IMR-90 (cell line): Measurements from ENCODE around the gene CHST8. TPM values are rescaled to one million over a fixed set of nuclear protein-coding genes. Genes with fewer than 3 reads are reported as not detected.

Experiments used
- ATAC-seq: fragments of 200-7000 bp; cut with Tn5 transposase; 2 replicates; pipeline ENCODE4 v1.9.1; 2020; ENCODE audit warnings: low read depth, mild to moderate bottlenecking, moderate library complexity
- BruUV-seq: library from RNA; stranded (reverse); fragments of 400-500 nt; replicated peaks from 2 replicates; lab custom pipeline; 2021; lab: Mats Ljungman, UMichigan
- CTCF ChIA-PET: fragments of 300-600 bp; formaldehyde crosslinking; extraction: SDS; loops from one replicate; lab custom pipeline; 2021; ENCODE audit warnings: antibody characterized with exemption; lab: Yijun Ruan, JAX
- POLR2A ChIA-PET: fragments of 300-600 bp; sonication (Branson Sonifier 250); formaldehyde crosslinking; loops from one replicate; lab custom pipeline; 2022; ENCODE audit warnings: antibody characterized with exemption; ENCODE audit not compliant: unreplicated experiment; lab: Charles Lee
- DNase-seq: peaks from one replicate; pipeline ENCODE4 v3.0.0; 2013
- H2AFZ ChIP-seq: replicated peaks from 2 replicates; pipeline ENCODE3; 2013; ENCODE audit warnings: low read length, mild to moderate bottlenecking; ENCODE audit not compliant: poor library complexity
- H2AK5ac ChIP-seq: 2 replicates; pipeline ENCODE4 v1.6.1; 2013; ENCODE audit warnings: low read depth, low read length, inconsistent platforms
- H2AK9ac ChIP-seq: replicated peaks from 2 replicates; pipeline ENCODE3; 2013; ENCODE audit warnings: mild to moderate bottlenecking, low read depth, low read length, moderate library complexity; ENCODE audit not compliant: poor library complexity
- H2BK120ac ChIP-seq: 2 replicates; pipeline ENCODE4 v1.6.1; 2013; ENCODE audit warnings: low read depth, low read length, inconsistent platforms
- H2BK15ac ChIP-seq: 3 replicates; pipeline ENCODE4 v1.6.1; 2013; ENCODE audit warnings: low read depth, low read length, inconsistent platforms
- H2BK20ac ChIP-seq: 2 replicates; pipeline ENCODE4 v1.6.1; 2013; ENCODE audit warnings: low read depth, mild to moderate bottlenecking, inconsistent platforms, low read length, moderate library complexity
- H2BK5ac ChIP-seq: 2 replicates; pipeline ENCODE4 v1.6.1; 2013; ENCODE audit warnings: mild to moderate bottlenecking, low read depth, low read length, inconsistent platforms; ENCODE audit not compliant: poor library complexity, severe bottlenecking
- H3K14ac ChIP-seq: replicated peaks from 2 replicates; pipeline ENCODE4 v1.6.1; 2013; ENCODE audit warnings: low read depth, low read length, inconsistent platforms
- H3K18ac ChIP-seq: 2 replicates; pipeline ENCODE4 v1.6.1; 2013; ENCODE audit warnings: low read depth, low read length, control low read depth
- H3K23ac ChIP-seq: 2 replicates; pipeline ENCODE4 v1.6.1; 2013; ENCODE audit warnings: low read depth, low read length, inconsistent platforms
- H3K27ac ChIP-seq: 2 replicates; pipeline ENCODE4 v1.5.1; 2013; ENCODE audit warnings: mild to moderate bottlenecking, control low read depth, low read length; ENCODE audit not compliant: insufficient read depth
- H3K27me3 ChIP-seq: 2 replicates; pipeline ENCODE4 v1.6.1; 2013; ENCODE audit warnings: low read length; ENCODE audit not compliant: control insufficient read depth, insufficient read depth
- H3K36me3 ChIP-seq: 2 replicates; pipeline ENCODE4 v1.6.1; 2013; ENCODE audit warnings: low read length, mixed read lengths; ENCODE audit not compliant: control insufficient read depth, insufficient read depth
- H3K4ac ChIP-seq: 2 replicates; pipeline ENCODE4 v1.6.1; 2013; ENCODE audit warnings: low read depth, low read length, inconsistent platforms
- H3K4me1 ChIP-seq: 2 replicates; pipeline ENCODE4 v1.6.1; 2013; ENCODE audit warnings: low read length, mixed read lengths; ENCODE audit not compliant: control insufficient read depth, insufficient read depth
- H3K4me2 ChIP-seq: 2 replicates; pipeline ENCODE4 v1.6.1; 2013; ENCODE audit warnings: low read depth, mild to moderate bottlenecking, control low read depth, low read length, moderate library complexity
- H3K4me3 ChIP-seq: 2 replicates; pipeline ENCODE4 v1.5.1; 2013; ENCODE audit warnings: low read depth, mild to moderate bottlenecking, control low read depth, low read length, moderate library complexity; ENCODE audit not compliant: insufficient read depth
- H3K56ac ChIP-seq: 2 replicates; pipeline ENCODE4 v1.6.1; 2013; ENCODE audit warnings: low read length, inconsistent platforms; ENCODE audit not compliant: insufficient read depth; ENCODE audit errors: extremely low read depth
- H3K79me1 ChIP-seq, 2 experiments: 2 replicates each; pipeline ENCODE4 v1.6.1; 2013; ENCODE audit warnings: low read length in 2 of 2, inconsistent platforms in 1 of 2, low read depth in 1 of 2
- H3K9ac ChIP-seq: 2 replicates; pipeline ENCODE4 v1.6.1; 2013; ENCODE audit warnings: low read depth, low read length, control low read depth
- H3K9me1 ChIP-seq: 2 replicates; pipeline ENCODE4 v1.6.1; 2013; ENCODE audit warnings: low read length, inconsistent platforms; ENCODE audit not compliant: insufficient read depth
- H3K9me3 ChIP-seq: 2 replicates; pipeline ENCODE4 v1.6.1; 2013; ENCODE audit warnings: low read length; ENCODE audit not compliant: control insufficient read depth, insufficient read depth
- H4K20me1 ChIP-seq: 2 replicates; pipeline ENCODE4 v1.6.1; 2013; ENCODE audit warnings: low read length, inconsistent platforms; ENCODE audit not compliant: insufficient read depth
- H4K5ac ChIP-seq: 2 replicates; pipeline ENCODE4 v1.6.1; 2013; ENCODE audit warnings: mild to moderate bottlenecking, low read depth, low read length, control low read depth
- H4K8ac ChIP-seq, 2 experiments: 2 replicates each; pipeline ENCODE4 v1.6.1; 2013; ENCODE audit warnings: low read depth in 2 of 2, low read length in 2 of 2, control low read depth in 1 of 2, inconsistent platforms in 1 of 2
- H4K91ac ChIP-seq: 2 replicates; pipeline ENCODE4 v1.6.1; 2013; ENCODE audit warnings: low read depth, low read length, inconsistent platforms; ENCODE audit not compliant: insufficient read depth
- BHLHE40 ChIP-seq: fragments of 150-350 bp; IDR thresholded peaks from 2 replicates; pipeline ENCODE4 v1.6.1; 2016; ENCODE audit warnings: mild to moderate bottlenecking, low read depth, low read length
- CEBPB ChIP-seq: IDR thresholded peaks from 2 replicates; pipeline ENCODE4 v1.6.1; 2012; ENCODE audit warnings: low read depth, low read length, improper control_type of control experiment
- CHD1 ChIP-seq: IDR thresholded peaks from 2 replicates; pipeline ENCODE4 v1.6.1; 2012; ENCODE audit warnings: low read depth, low read length, improper control_type of control experiment
- CTCF ChIP-seq: conservative IDR thresholded peaks from 2 replicates; pipeline ENCODE4 v1.5.1; 2012; ENCODE audit warnings: mild to moderate bottlenecking, low read depth, low read length, improper control_type of control experiment
- FOS ChIP-seq: fragments of 150-350 bp; IDR thresholded peaks from 2 replicates; pipeline ENCODE4 v1.6.1; 2016; ENCODE audit warnings: low read depth, low read length
- MAFK ChIP-seq: IDR thresholded peaks from 2 replicates; pipeline ENCODE4 v1.6.1; 2012; ENCODE audit warnings: low read depth, low read length, improper control_type of control experiment
- MAZ ChIP-seq: IDR thresholded peaks from 2 replicates; pipeline ENCODE4 v1.6.1; 2012; ENCODE audit warnings: low read depth, mild to moderate bottlenecking, low read length, improper control_type of control experiment, moderate library complexity, borderline replicate concordance
- MXI1 ChIP-seq: IDR thresholded peaks from 2 replicates; pipeline ENCODE4 v1.6.1; 2012; ENCODE audit warnings: low read depth, mild to moderate bottlenecking, low read length, moderate library complexity, borderline replicate concordance
- NFE2L2 ChIP-seq: fragments of 150-350 bp; IDR thresholded peaks from 2 replicates; pipeline ENCODE4 v1.6.1; 2016; ENCODE audit warnings: low read depth, mild to moderate bottlenecking, low read length
- POLR2A ChIP-seq: IDR thresholded peaks from 2 replicates; pipeline ENCODE4 v1.6.1; 2012; ENCODE audit warnings: mild to moderate bottlenecking, low read depth, low read length
- RAD21 ChIP-seq: IDR thresholded peaks from 2 replicates; pipeline ENCODE4 v1.6.1; 2012; ENCODE audit warnings: low read length, improper control_type of control experiment
- RCOR1 ChIP-seq: IDR thresholded peaks from 2 replicates; pipeline ENCODE4 v1.6.1; 2012; ENCODE audit warnings: mild to moderate bottlenecking, low read length, improper control_type of control experiment; ENCODE audit not compliant: insufficient replicate concordance
- RFX5 ChIP-seq: IDR thresholded peaks from 2 replicates; pipeline ENCODE4 v1.8.0; 2012; ENCODE audit warnings: low read depth, mild to moderate bottlenecking, low read length, moderate library complexity
- SMC3 ChIP-seq: fragments of 150-350 bp; IDR thresholded peaks from 2 replicates; pipeline ENCODE4 v1.6.1; 2016; ENCODE audit warnings: low read depth, mild to moderate bottlenecking, antibody characterized with exemption, low read length, moderate library complexity
- whole genome bisulfite sequencing, 2 experiments: methylation state at CpG; one replicate each; pipeline versions ENCODE4 v1.1.5 to v1.1.7; 2013; ENCODE audit warnings: missing lambda C conversion rate in 2 of 2; ENCODE audit not compliant: insufficient read length in 1 of 2; ENCODE audit errors: extremely low coverage in 2 of 2; 5-methylcytosine and 5-hydroxymethylcytosine counted together
- dilution Hi-C: fragments of 300-500 bp; cut with HindIII; formaldehyde crosslinking; loops from one replicate; pipeline ENCODE4 v1.14.3; 2018; ENCODE audit warnings: low sequenced_read_pairs; ENCODE audit not compliant: unreplicated experiment
- in situ Hi-C: fragments of 300-500 bp; cut with MboI; formaldehyde crosslinking; loops from 3 replicates; pipeline ENCODE4 v1.14.3; 2019; ENCODE audit warnings: low sequenced_read_pairs, inconsistent platforms, mixed read lengths
- intact Hi-C: fragments of 100-400 bp; cut with micrococcal nuclease; formaldehyde crosslinking; loops from 2 replicates; pipeline ENCODE4 v1.10.0; 2022
- polyA plus RNA-seq, 3 experiments: library from polyadenylated mRNA; depleted of rRNA; stranded (reverse); fragments of >200 nt; gene quantifications; 2 replicates each; pipeline ENCODE4 v1.2.3, GENCODE V29; 2012; ENCODE audit warnings: low replicate concordance in 1 of 3
- total RNA-seq: library from RNA; depleted of rRNA; stranded (reverse); fragments of >200 nt; gene quantifications from 2 replicates; pipeline ENCODE4 v1.2.3, GENCODE V29; 2012
- TF ChIP-seq, protein P1 (sequence below): fragments of 150-350 bp; IDR thresholded peaks from 2 replicates; pipeline ENCODE4 v1.6.1; 2016; ENCODE audit warnings: low read depth, mild to moderate bottlenecking, low read length, moderate library complexity, borderline replicate concordance
- TF ChIP-seq, protein P2 (sequence below): fragments of 150-350 bp; IDR thresholded peaks from 2 replicates; pipeline ENCODE4 v1.6.1; 2017; ENCODE audit warnings: mild to moderate bottlenecking, antibody characterized with exemption, low read length, low read depth

Gene CHST8
- total and polyA plus RNA-seq, 2 of the 4 experiments (the other 2 are of a cell fraction), result not detected

DNA sequence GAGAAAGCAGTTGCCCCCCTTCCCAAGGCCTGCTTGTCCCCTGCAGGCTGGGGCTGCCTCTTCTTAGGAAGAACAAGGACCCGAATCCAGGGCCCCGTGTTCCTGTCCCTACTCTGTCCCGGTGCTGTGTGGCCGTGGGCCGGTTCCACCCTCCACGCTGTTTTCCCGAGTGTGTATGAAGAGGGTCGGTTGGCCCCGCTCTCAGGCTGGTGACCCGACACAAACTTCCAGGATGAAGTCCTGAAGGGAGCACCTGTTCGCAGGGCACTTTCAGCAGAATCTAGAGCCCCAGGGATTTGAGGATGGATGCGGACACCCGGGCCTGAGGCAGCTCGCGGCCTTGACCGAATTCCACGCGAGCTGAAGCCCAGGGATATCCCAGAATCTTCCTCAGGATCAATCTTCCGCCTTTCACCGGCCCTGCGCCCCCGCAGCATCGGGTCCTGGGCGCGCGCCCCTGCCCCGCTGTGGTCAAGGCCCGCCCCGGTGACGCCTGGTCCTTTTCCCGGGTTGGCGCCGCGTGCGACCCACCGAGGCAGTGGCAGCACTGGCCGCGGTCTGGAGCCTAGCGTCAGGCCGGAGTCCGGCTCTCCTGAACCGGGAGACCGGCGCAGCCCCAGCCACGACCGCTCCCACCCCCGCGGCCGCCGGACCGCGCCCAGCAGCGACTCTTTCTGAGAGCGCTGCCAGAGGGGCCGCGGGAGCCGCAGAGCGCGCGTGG, 528 bp upstream of the CHST8 start:
- intact Hi-C loops (no loop called here), in situ Hi-C loops (no loop called here), dilution Hi-C loops (no loop called here)
- no peak overlapping the region for H3K23ac ChIP-seq
- no peak for TF ChIP-seq SMC3
- no peak for TF ChIP-seq NFE2L2
- no peak for TF ChIP-seq CEBPB
- no peak for TF ChIP-seq FOS
- TF ChIP-seq, protein P1, sequence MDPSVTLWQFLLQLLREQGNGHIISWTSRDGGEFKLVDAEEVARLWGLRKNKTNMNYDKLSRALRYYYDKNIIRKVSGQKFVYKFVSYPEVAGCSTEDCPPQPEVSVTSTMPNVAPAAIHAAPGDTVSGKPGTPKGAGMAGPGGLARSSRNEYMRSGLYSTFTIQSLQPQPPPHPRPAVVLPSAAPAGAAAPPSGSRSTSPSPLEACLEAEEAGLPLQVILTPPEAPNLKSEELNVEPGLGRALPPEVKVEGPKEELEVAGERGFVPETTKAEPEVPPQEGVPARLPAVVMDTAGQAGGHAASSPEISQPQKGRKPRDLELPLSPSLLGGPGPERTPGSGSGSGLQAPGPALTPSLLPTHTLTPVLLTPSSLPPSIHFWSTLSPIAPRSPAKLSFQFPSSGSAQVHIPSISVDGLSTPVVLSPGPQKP, result no peak
- TF ChIP-seq POLR2A, result no peak
- no peak for TF ChIP-seq CHD1
- no peak for TF ChIP-seq RCOR1
- no peak for TF ChIP-seq BHLHE40
- TF ChIP-seq MXI1, result no peak
- TF ChIP-seq, protein P2, sequence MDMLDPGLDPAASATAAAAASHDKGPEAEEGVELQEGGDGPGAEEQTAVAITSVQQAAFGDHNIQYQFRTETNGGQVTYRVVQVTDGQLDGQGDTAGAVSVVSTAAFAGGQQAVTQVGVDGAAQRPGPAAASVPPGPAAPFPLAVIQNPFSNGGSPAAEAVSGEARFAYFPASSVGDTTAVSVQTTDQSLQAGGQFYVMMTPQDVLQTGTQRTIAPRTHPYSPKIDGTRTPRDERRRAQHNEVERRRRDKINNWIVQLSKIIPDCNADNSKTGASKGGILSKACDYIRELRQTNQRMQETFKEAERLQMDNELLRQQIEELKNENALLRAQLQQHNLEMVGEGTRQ, result no peak
- no peak for TF ChIP-seq MAZ
- TF ChIP-seq MAFK, result no peak
- TF ChIP-seq CTCF, result no peak
- no peak for TF ChIP-seq RAD21
- TF ChIP-seq RFX5, result no peak
- no peak overlapping the region for H2BK15ac ChIP-seq
- H3K27ac ChIP-seq, result no peak overlapping the region
- H4K91ac ChIP-seq, result no peak overlapping the region
- no peak overlapping the region for H2BK5ac ChIP-seq
- 1% methylated on average over 21 of the region's 60 CpGs; no CpG with 5 or more reads in 1 of the 2 experiments for WGBS, 2 experiments
- H3K14ac ChIP-seq, result no peak overlapping the region
- no peak overlapping the region for H4K5ac ChIP-seq
- no peaks in the 10 kb centered on the region for H3K9me1 ChIP-seq
- no peaks in the 10 kb centered on the region for H3K4me1 ChIP-seq
- DNase-seq (no peak), ATAC-seq (peak; percentile 33)
- H2BK120ac ChIP-seq, result no peak overlapping the region
- H3K4me3 ChIP-seq, result no peak overlapping the region
- no peaks in the 10 kb centered on the region for H3K36me3 ChIP-seq
- no peak overlapping the region for H2AK9ac ChIP-seq
- H3K4ac ChIP-seq, result no peak overlapping the region
- BruUV-seq, result no TSS peak
- H3K4me2 ChIP-seq, result no peak overlapping the region
- no peak overlapping the region for H2BK20ac ChIP-seq
- H4K8ac ChIP-seq, result no peak overlapping the region
- peaks cover 39% of the 10 kb centered on the region for H3K27me3 ChIP-seq
- ChIA-PET POLR2A (no interaction called here), CTCF (no interaction called here)
- no peak overlapping the region for H3K18ac ChIP-seq
- H3K9ac ChIP-seq, result no peak overlapping the region
- H3K79me1 ChIP-seq, result no peaks in the 10 kb centered on the region
- no peaks in the 10 kb centered on the region for H3K9me3 ChIP-seq
- H2AFZ ChIP-seq, result no peak overlapping the region
- no peak overlapping the region for H2AK5ac ChIP-seq
- no peaks in the 10 kb centered on the region for H4K20me1 ChIP-seq
- H3K56ac ChIP-seq, result no peak overlapping the region
